Eye (tissue), 1 donor: ENCODE measurements around the gene CTIF.
"Not testable (repeated sequence)": the region's sequence is repeated elsewhere in the genome, so short reads cannot be mapped to it uniquely, and the experiment has no call there.

Experiments
- DNase-seq: peaks from one replicate; pipeline ENCODE4 v3.0.0-alpha.2; 2015

The CTIF gene

GRCh38 chr18:48538531-48539405, at the start of gene CTIF:
CTIF (plus strand) TSS chr18:48539031; CDS start chr18:48619566, 80,535 bp downstream.
- DNase-seq = peak; percentile 99

GRCh38 chr18:48490641-48491293, 48.1 kb upstream of the CTIF start:
- DNase-seq = no peak

- no peak for DNase-seq
These were observed 46.0 kb upstream of the CTIF start for GRCh38 chr18:48492880-48493279.

- DNase-seq = no peak
These were observed 45.2 kb upstream of the CTIF start for GRCh38 chr18:48493434-48494230.

GRCh38 chr18:48497863-48498262, 41.0 kb upstream of the CTIF start:
- no peak for DNase-seq

GRCh38 chr18:48500517-48500916, 38.3 kb upstream of the CTIF start:
- no peak for DNase-seq

- DNase-seq = no peak
These were observed 35.9 kb upstream of the CTIF start for GRCh38 chr18:48502906-48503305.

GRCh38 chr18:48504819-48505218, 34.0 kb upstream of the CTIF start:
- DNase-seq = no peak

GRCh38 chr18:48506983-48507568, 31.8 kb upstream of the CTIF start:
- DNase-seq = not testable (repeated sequence)

- DNase-seq = not testable (repeated sequence)
These were observed 26.3 kb upstream of the CTIF start for GRCh38 chr18:48512498-48512897.

- peak; percentile 63 for DNase-seq
These were observed 24.0 kb upstream of the CTIF start for GRCh38 chr18:48514786-48515185.

GRCh38 chr18:48517048-48517447, 21.8 kb upstream of the CTIF start:
- no peak for DNase-seq

GRCh38 chr18:48519431-48520100, 19.3 kb upstream of the CTIF start:
- DNase-seq = no peak

GRCh38 chr18:48521723-48522122, 17.1 kb upstream of the CTIF start:
- DNase-seq = no peak

- no peak for DNase-seq
These were observed 13.2 kb upstream of the CTIF start for GRCh38 chr18:48525671-48526070.

GRCh38 chr18:48527461-48527860, 11.4 kb upstream of the CTIF start:
- no peak for DNase-seq

GRCh38 chr18:48528861-48529260, 10.0 kb upstream of the CTIF start:
- DNase-seq = no peak

- peak; percentile 44 for DNase-seq
These were observed 9.0 kb upstream of the CTIF start for GRCh38 chr18:48529796-48530195.

- no peak for DNase-seq
These were observed 8.3 kb upstream of the CTIF start for GRCh38 chr18:48530399-48531081.

GRCh38 chr18:48531082-48531403, 7.8 kb upstream of the CTIF start:
- no peak for DNase-seq

- no peak for DNase-seq
These were observed 6.9 kb upstream of the CTIF start for GRCh38 chr18:48531908-48532307.
